ENCODE measurements around the gene DEDD. TPM values are rescaled to one million over a fixed set of nuclear protein-coding genes. Genes with fewer than 3 reads are reported as not detected.
A peak's percentile ranks its signal among the peaks of the same experiment; 100 is the strongest.

The DEDD gene
- total RNA-seq, 2 experiments from 2014 or later, result 35.0 to 40.2 TPM

- ChIA-PET POLR2A (interaction anchor here (0.8 to 1.8 kb wide), 2 partner anchors 32 to 54 kb away, joined by 3 to 5 read pairs; no protein-coding TSS in a partner anchor), CTCF (interaction anchor here (5.4 to 6.9 kb wide), 3 partner anchors 17 to 103 kb away, joined by 40 to 153 read pairs (median 65); partner anchors contain the start of genes NIT1, PFDN2, TSTD1 and USF1)
- Mint-ChIP-seq H3K27ac (no peak overlapping the region), H3K36me3 (peaks cover 19% of the 10 kb centered on the region), H3K4me3 (no peak overlapping the region), H3K9me3 (no peaks in the 10 kb centered on the region), H3K4me1 (ENCODE audit: low read depth) (peaks cover 36% of the 10 kb centered on the region), H3K27me3 (no peaks in the 10 kb centered on the region)
- DNase-seq, result no peak
- intact Hi-C loops (cut with micrococcal nuclease), result loop anchor here (2.0 kb wide), 1 partner anchor 14 kb away; no protein-coding TSS in a partner anchor
Measured at GRCh38 chr1:161100556-161100955, 31.9 kb downstream of the DEDD start.

GRCh38 chr1:161099090-161099802 is 33.2 kb downstream of the DEDD start:
- peaks cover 16% of the 10 kb centered on the region for H3K36me3 Mint-ChIP-seq
- H3K4me1 Mint-ChIP-seq (ENCODE audit: low read depth), result peaks cover 35% of the 10 kb centered on the region
- H3K27me3 Mint-ChIP-seq, result no peaks in the 10 kb centered on the region
- no peak overlapping the region for H3K27ac Mint-ChIP-seq
- intact Hi-C loops (cut with micrococcal nuclease), result loop anchor here (5.0 to 10.0 kb wide), 2 partner anchors 37 to 304 kb away; partner anchors contain the start of gene LY9
- DNase-seq, result no peak
- peak overlapping the region; percentile 39 for H3K4me3 Mint-ChIP-seq
- ChIA-PET POLR2A (interaction anchor here (1.0 to 3.2 kb wide), 6 partner anchors 16 to 54 kb away, joined by 3 to 17 read pairs (median 6); partner anchors contain the start of genes ARHGAP30, DEDD, NIT1 and PFDN2), CTCF (interaction anchor here (0.9 to 6.9 kb wide), 11 partner anchors 10 to 372 kb away, joined by 3 to 153 read pairs (median 14); partner anchors contain the start of genes ARHGAP30, DEDD, F11R and NECTIN4)
- no peaks in the 10 kb centered on the region for H3K9me3 Mint-ChIP-seq

GRCh38 chr1:161098210-161099068 is 34.0 kb downstream of the DEDD start, which contains the start of gene KLHDC9:
KLHDC9 (plus strand) TSS chr1:161098361; CDS start chr1:161098536, 175 bp downstream.
- ChIA-PET CTCF (interaction anchor here (0.6 to 6.9 kb wide), 32 partner anchors 7 to 371 kb away, joined by 3 to 153 read pairs (median 6); partner anchors contain the start of genes ARHGAP30, CD244, DEDD and F11R), POLR2A (interaction anchor here (0.6 to 3.2 kb wide), 9 partner anchors 10 to 267 kb away, joined by 3 to 17 read pairs (median 5); partner anchors contain the start of genes ARHGAP30, DEDD, NIT1 and PFDN2)
- DNase-seq, result peak; percentile 87
- peak within 1 kb of the TSS; percentile 74 for H3K27ac Mint-ChIP-seq
- intact Hi-C loops (cut with micrococcal nuclease), result loop anchor here (5.0 to 10.0 kb wide), 2 partner anchors 36 to 304 kb away; partner anchors contain the start of gene LY9
- peaks cover 16% of the 10 kb centered on the region for H3K36me3 Mint-ChIP-seq
- H3K4me1 Mint-ChIP-seq (ENCODE audit: low read depth), result peaks cover 37% of the 10 kb centered on the region
- peak within 1 kb of the TSS; percentile 73 for H3K4me3 Mint-ChIP-seq
- no peaks in the 10 kb centered on the region for H3K9me3 Mint-ChIP-seq
- H3K27me3 Mint-ChIP-seq, result no peaks in the 10 kb centered on the region

- H3K4me1 Mint-ChIP-seq (ENCODE audit: low read depth), result peaks cover 55% of the 10 kb centered on the region
- intact Hi-C loops (cut with micrococcal nuclease), result loop anchor here (2.0 to 10.0 kb wide), 3 partner anchors 34 to 302 kb away; partner anchors contain the start of gene LY9
Measured at GRCh38 chr1:161096530-161096929, 35.9 kb downstream of the DEDD start.

GRCh38 chr1:161096015-161096414 is 36.5 kb downstream of the DEDD start:
- Mint-ChIP-seq H3K9me3 (no peaks in the 10 kb centered on the region), H3K27ac (peak overlapping the region; percentile 4), H3K36me3 (peaks cover 7% of the 10 kb centered on the region), H3K4me1 (ENCODE audit: low read depth) (peaks cover 56% of the 10 kb centered on the region), H3K4me3 (no peak overlapping the region), H3K27me3 (no peaks in the 10 kb centered on the region)
- no peak for DNase-seq
- ChIA-PET POLR2A (interaction anchor here (1.1 to 2.0 kb wide), 2 partner anchors 21 to 28 kb away, joined by 5 to 9 read pairs; no protein-coding TSS in a partner anchor), CTCF (interaction anchor here (0.6 to 6.9 kb wide), 7 partner anchors 22 to 259 kb away, joined by 3 to 153 read pairs (median 40); partner anchors contain the start of genes ARHGAP30, NIT1, PFDN2 and TSTD1)
- intact Hi-C loops (cut with micrococcal nuclease), result loop anchor here (2.0 to 10.0 kb wide), 3 partner anchors 34 to 301 kb away; partner anchors contain the start of gene LY9

More at GRCh38 chr1:161096530-161096929, 35.9 kb downstream of the DEDD start:
- CTCF ChIA-PET, result interaction anchor here (1.0 to 6.9 kb wide), 17 partner anchors 8 to 328 kb away, joined by 3 to 153 read pairs (median 12); partner anchors contain the start of genes ARHGAP30, DEDD, F11R and NECTIN4
- POLR2A ChIA-PET, result interaction anchor here (1.0 to 2.8 kb wide), 4 partner anchors 10 to 51 kb away, joined by 3 to 17 read pairs (median 7); partner anchors contain the start of gene USF1
- no peak for DNase-seq
- no peaks in the 10 kb centered on the region for H3K27me3 Mint-ChIP-seq
- no peaks in the 10 kb centered on the region for H3K9me3 Mint-ChIP-seq
- no peak overlapping the region for H3K4me3 Mint-ChIP-seq
- H3K36me3 Mint-ChIP-seq, result peaks cover 11% of the 10 kb centered on the region
- peak overlapping the region; percentile 4 for H3K27ac Mint-ChIP-seq

GRCh38 chr1:161095230-161095629 is 37.2 kb downstream of the DEDD start:
- DNase-seq, result no peak
- H3K4me1 Mint-ChIP-seq (ENCODE audit: low read depth), result peaks cover 64% of the 10 kb centered on the region
- no peaks in the 10 kb centered on the region for H3K9me3 Mint-ChIP-seq
- no peak overlapping the region for H3K27ac Mint-ChIP-seq
- ChIA-PET POLR2A (no interaction called here), CTCF (interaction anchor here (0.9 to 6.9 kb wide), 5 partner anchors 23 to 98 kb away, joined by 3 to 153 read pairs (median 11); partner anchors contain the start of genes ARHGAP30, TSTD1 and USF1)
- peaks cover 6% of the 10 kb centered on the region for H3K36me3 Mint-ChIP-seq
- intact Hi-C loops (cut with micrococcal nuclease), result loop anchor here (5.0 to 10.0 kb wide), 2 partner anchors 33 to 300 kb away; partner anchors contain the start of gene LY9
- H3K4me3 Mint-ChIP-seq, result no peak overlapping the region
- H3K27me3 Mint-ChIP-seq, result no peaks in the 10 kb centered on the region

- Mint-ChIP-seq H3K27ac (no peak overlapping the region), H3K9me3 (no peaks in the 10 kb centered on the region), H3K4me1 (ENCODE audit: low read depth) (peaks cover 64% of the 10 kb centered on the region), H3K27me3 (no peaks in the 10 kb centered on the region), H3K4me3 (no peak overlapping the region), H3K36me3 (no peaks in the 10 kb centered on the region)
- CTCF ChIA-PET, result interaction anchor here (0.9 to 6.6 kb wide), 4 partner anchors 22 to 97 kb away, joined by 3 to 65 read pairs (median 8); partner anchors contain the start of genes ARHGAP30 and TSTD1
- intact Hi-C loops (cut with micrococcal nuclease), result loop anchor here (5.0 to 10.0 kb wide), 2 partner anchors 257 to 300 kb away; partner anchors contain the start of gene LY9
- POLR2A ChIA-PET, result no interaction called here
- DNase-seq, result no peak
Measured at GRCh38 chr1:161094481-161094880, 38.0 kb downstream of the DEDD start.

GRCh38 chr1:161092621-161093028 is 39.8 kb downstream of the DEDD start:
- H3K4me3 Mint-ChIP-seq, result no peak overlapping the region
- peak overlapping the region; percentile 70 for H3K27ac Mint-ChIP-seq
- POLR2A ChIA-PET, result interaction anchor here (0.8 to 1.4 kb wide), 3 partner anchors 22 to 26 kb away, joined by 3 to 6 read pairs (median 4); partner anchors contain the start of gene ARHGAP30
- peaks cover 52% of the 10 kb centered on the region for H3K4me1 Mint-ChIP-seq (ENCODE audit: low read depth)
- CTCF ChIA-PET, result interaction anchor here (0.8 to 3.3 kb wide), 4 partner anchors 9 to 52 kb away, joined by 3 to 11 read pairs (median 4); partner anchors contain the start of gene ARHGAP30
- H3K9me3 Mint-ChIP-seq, result no peaks in the 10 kb centered on the region
- DNase-seq, result peak; percentile 76
- intact Hi-C loops (cut with micrococcal nuclease), result loop anchor here (1.0 to 10.0 kb wide), 3 partner anchors 22 to 298 kb away; partner anchors contain the start of gene LY9
- no peaks in the 10 kb centered on the region for H3K36me3 Mint-ChIP-seq
- no peaks in the 10 kb centered on the region for H3K27me3 Mint-ChIP-seq

GRCh38 chr1:161091796-161092507 is 40.5 kb downstream of the DEDD start:
- H3K4me3 Mint-ChIP-seq, result no peak overlapping the region
- H3K36me3 Mint-ChIP-seq, result no peaks in the 10 kb centered on the region
- no peaks in the 10 kb centered on the region for H3K9me3 Mint-ChIP-seq
- H3K4me1 Mint-ChIP-seq (ENCODE audit: low read depth), result peaks cover 46% of the 10 kb centered on the region
- intact Hi-C loops (cut with micrococcal nuclease), result loop anchor here (1.0 to 10.0 kb wide), 3 partner anchors 22 to 297 kb away; partner anchors contain the start of gene LY9
- ChIA-PET CTCF (interaction anchor here (0.8 to 3.3 kb wide), 3 partner anchors 20 to 51 kb away, joined by 3 to 11 read pairs (median 5); partner anchors contain the start of gene ARHGAP30), POLR2A (interaction anchor here (0.8 to 1.4 kb wide), 3 partner anchors 21 to 25 kb away, joined by 3 to 6 read pairs (median 4); partner anchors contain the start of gene ARHGAP30)
- H3K27me3 Mint-ChIP-seq, result no peaks in the 10 kb centered on the region
- H3K27ac Mint-ChIP-seq, result peak overlapping the region; percentile 70
- no peak for DNase-seq

- POLR2A ChIA-PET, result interaction anchor here (1.1 kb wide), 1 partner anchor 21 kb away, joined by 3 read pairs; the partner anchor contains the start of gene ARHGAP30
- H3K9me3 Mint-ChIP-seq, result no peaks in the 10 kb centered on the region
- CTCF ChIA-PET, result no interaction called here
- H3K4me1 Mint-ChIP-seq (ENCODE audit: low read depth), result peaks cover 37% of the 10 kb centered on the region
- no peak for DNase-seq
- H3K36me3 Mint-ChIP-seq, result no peaks in the 10 kb centered on the region
- H3K27ac Mint-ChIP-seq, result no peak overlapping the region
- H3K4me3 Mint-ChIP-seq, result no peak overlapping the region
- intact Hi-C loops (cut with micrococcal nuclease), result loop anchor here (5.0 to 10.0 kb wide), 2 partner anchors 254 to 296 kb away; partner anchors contain the start of gene LY9
- H3K27me3 Mint-ChIP-seq, result no peaks in the 10 kb centered on the region
Measured at GRCh38 chr1:161091093-161091492, 41.4 kb downstream of the DEDD start.

Measured in activated CD4-positive, alpha-beta memory T cell treated with anti-CD3 and anti-CD28 coated beads for 36 hours (primary cell).